HCT116 (cell line): ENCODE measurements around the gene NXPE3.

Source experiments
- CEBPB ChIP-seq: IDR thresholded peaks from 2 replicates; pipeline ENCODE4 v1.6.1; 2012; ENCODE audit warnings: low read depth
- EZH2 ChIP-seq: fragments of 200-600 bp; sonication (generic); IDR thresholded peaks from 2 replicates; pipeline ENCODE4 v1.6.1; 2017; ENCODE audit warnings: antibody characterized with exemption, mixed run types
- POLR2A ChIP-seq: IDR thresholded peaks from 2 replicates; pipeline ENCODE4 v1.7.0; 2011; ENCODE audit warnings: borderline replicate concordance; ENCODE audit not compliant: insufficient read depth, insufficient read length; ENCODE audit errors: extremely low read depth
- POLR2AphosphoS5 ChIP-seq: IDR thresholded peaks from 2 replicates; pipeline ENCODE4 v1.6.1; 2011; ENCODE audit warnings: mild to moderate bottlenecking, low read depth, low read length, moderate library complexity
- TCF7L2 ChIP-seq: IDR thresholded peaks from 2 replicates; pipeline ENCODE4 v1.7.0; 2011; ENCODE audit warnings: borderline replicate concordance, inconsistent platforms; ENCODE audit not compliant: insufficient read depth, insufficient read length; ENCODE audit errors: extremely low read depth
- YY1 ChIP-seq: IDR thresholded peaks from 2 replicates; pipeline ENCODE4 v1.6.1; 2011; ENCODE audit warnings: low read length, low read depth, moderate library complexity, mild to moderate bottlenecking; ENCODE audit not compliant: insufficient replicate concordance; ENCODE audit errors: extremely low read depth
- TF ChIP-seq, protein P1 (sequence below), 3 experiments: fragments of 200-600 bp in 1 of 3; sonication (generic) in 1 of 3; IDR thresholded peaks in 2 of 3; conservative IDR thresholded peaks in 1 of 3; 2 replicates each; pipeline ENCODE4 v1.5.1; 2012 to 2017; ENCODE audit warnings: low read depth in 2 of 3, low read length in 2 of 3, antibody characterized with exemption in 1 of 3, borderline replicate concordance in 1 of 3, control low read depth in 1 of 3, mild to moderate bottlenecking in 1 of 3, mixed read lengths in 1 of 3, mixed run types in 1 of 3, moderate library complexity in 1 of 3; ENCODE audit not compliant: insufficient read depth in 1 of 3
- TF ChIP-seq, protein P2 (sequence below): IDR thresholded peaks from 2 replicates; pipeline ENCODE4 v1.6.1; 2012

DNA sequence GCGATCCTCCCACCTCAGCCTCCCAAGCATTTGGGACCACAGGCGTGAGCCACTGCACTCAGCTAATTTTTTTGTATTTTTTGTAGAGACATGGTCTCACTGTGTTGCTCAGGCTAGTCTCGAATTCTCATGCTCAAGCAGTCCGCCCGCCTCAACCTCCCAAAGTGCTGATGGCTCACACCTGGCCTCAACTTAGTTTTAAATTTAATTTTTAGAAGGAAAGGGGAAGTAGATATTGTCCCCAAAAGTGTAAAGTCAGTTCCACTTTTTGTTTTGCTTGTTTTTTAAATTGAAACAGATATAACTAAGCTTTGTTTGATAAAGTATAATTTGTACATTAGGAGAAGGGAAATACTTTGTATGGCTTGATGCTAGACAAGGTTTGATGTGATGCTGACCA lies 39.0 kb downstream of the NXPE3 start:
- TF ChIP-seq POLR2AphosphoS5 (no peak), YY1 (no peak), EZH2 (no peak), CEBPB (no peak), TCF7L2 (no peak), POLR2A (no peak)
- TF ChIP-seq, protein P1, sequence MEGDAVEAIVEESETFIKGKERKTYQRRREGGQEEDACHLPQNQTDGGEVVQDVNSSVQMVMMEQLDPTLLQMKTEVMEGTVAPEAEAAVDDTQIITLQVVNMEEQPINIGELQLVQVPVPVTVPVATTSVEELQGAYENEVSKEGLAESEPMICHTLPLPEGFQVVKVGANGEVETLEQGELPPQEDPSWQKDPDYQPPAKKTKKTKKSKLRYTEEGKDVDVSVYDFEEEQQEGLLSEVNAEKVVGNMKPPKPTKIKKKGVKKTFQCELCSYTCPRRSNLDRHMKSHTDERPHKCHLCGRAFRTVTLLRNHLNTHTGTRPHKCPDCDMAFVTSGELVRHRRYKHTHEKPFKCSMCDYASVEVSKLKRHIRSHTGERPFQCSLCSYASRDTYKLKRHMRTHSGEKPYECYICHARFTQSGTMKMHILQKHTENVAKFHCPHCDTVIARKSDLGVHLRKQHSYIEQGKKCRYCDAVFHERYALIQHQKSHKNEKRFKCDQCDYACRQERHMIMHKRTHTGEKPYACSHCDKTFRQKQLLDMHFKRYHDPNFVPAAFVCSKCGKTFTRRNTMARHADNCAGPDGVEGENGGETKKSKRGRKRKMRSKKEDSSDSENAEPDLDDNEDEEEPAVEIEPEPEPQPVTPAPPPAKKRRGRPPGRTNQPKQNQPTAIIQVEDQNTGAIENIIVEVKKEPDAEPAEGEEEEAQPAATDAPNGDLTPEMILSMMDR (IDR thresholded peaks at IDR 0.05 in 2 of 3, conservative IDR thresholded peaks at IDR 0.05 in 1 of 3; ENCODE audit: borderline replicate concordance in 1 of 3, insufficient read depth in 1 of 3, low read depth in 2 of 3, low read length in 2 of 3), result no peak
- TF ChIP-seq, protein P2, sequence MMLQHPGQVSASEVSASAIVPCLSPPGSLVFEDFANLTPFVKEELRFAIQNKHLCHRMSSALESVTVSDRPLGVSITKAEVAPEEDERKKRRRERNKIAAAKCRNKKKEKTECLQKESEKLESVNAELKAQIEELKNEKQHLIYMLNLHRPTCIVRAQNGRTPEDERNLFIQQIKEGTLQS, result no peak
